Liver (tissue), 9 donors: ENCODE measurements around the gene FUS. TPM values are rescaled to one million over a fixed set of nuclear protein-coding genes. Genes with fewer than 3 reads are reported as not detected.
A peak's percentile ranks its signal among the peaks of the same experiment; 100 is the strongest.
"Not testable (repeated sequence)": the region's sequence is repeated elsewhere in the genome, so short reads cannot be mapped to it uniquely, and the experiment has no call there.

Experiments
- DNase-seq: peaks from one replicate; pipeline ENCODE4 v3.0.0-alpha.2; 2017; ENCODE audit warnings: low spot score
- H3K27ac ChIP-seq, 2 donors: one replicate each; pipeline ENCODE4 v1.7.0; 2013; ENCODE audit warnings: inconsistent platforms in 2 of 2, low read length in 2 of 2, control low read depth in 1 of 2, low read depth in 1 of 2, mild to moderate bottlenecking in 1 of 2
- H3K27me3 ChIP-seq, 4 donors: one replicate each; pipeline versions ENCODE4 v1.6.1 to v1.7.0; 2013; ENCODE audit warnings: low read length in 3 of 4, inconsistent platforms in 1 of 4, mild to moderate bottlenecking in 1 of 4, moderate library complexity in 1 of 4; ENCODE audit not compliant: control insufficient read depth in 4 of 4, insufficient read depth in 4 of 4
- H3K36me3 ChIP-seq, 4 donors: one replicate each; pipeline versions ENCODE4 v1.6.1 to v1.7.0; 2013; ENCODE audit warnings: low read length in 3 of 4, mild to moderate bottlenecking in 3 of 4, low read depth in 1 of 4, moderate library complexity in 1 of 4; ENCODE audit not compliant: control insufficient read depth in 4 of 4, insufficient read depth in 3 of 4
- H3K4me1 ChIP-seq, 4 donors: one replicate each; pipeline versions ENCODE4 v1.6.1 to v1.7.0; 2013; ENCODE audit warnings: low read length in 3 of 4, mild to moderate bottlenecking in 3 of 4, moderate library complexity in 1 of 4; ENCODE audit not compliant: control insufficient read depth in 4 of 4, insufficient read depth in 4 of 4
- H3K4me3 ChIP-seq, 3 donors: one replicate each; pipeline versions ENCODE4 v1.6.1 to v1.7.0; 2013; ENCODE audit warnings: low read length in 3 of 3, control low read depth in 1 of 3, low read depth in 1 of 3, mild to moderate bottlenecking in 1 of 3
- H3K9ac ChIP-seq, 2 donors: one replicate each; pipeline ENCODE4 v1.7.0; 2013; ENCODE audit warnings: low read length in 2 of 2, mild to moderate bottlenecking in 2 of 2, moderate library complexity in 2 of 2, control low read depth in 1 of 2, low read depth in 1 of 2
- H3K9me3 ChIP-seq, 4 donors: one replicate each; pipeline versions ENCODE4 v1.6.1 to v1.7.0; 2013; ENCODE audit warnings: low read length in 3 of 4; ENCODE audit not compliant: control insufficient read depth in 4 of 4
- ATF3 ChIP-seq: IDR thresholded peaks from 2 replicates; pipeline ENCODE4 v1.6.1; 2016; ENCODE audit warnings: antibody characterized with exemption
- EGR1 ChIP-seq, 2 donors: IDR thresholded peaks; 2 replicates each; pipeline ENCODE4 v1.6.1; 2016 to 2018; ENCODE audit warnings: antibody characterized with exemption in 2 of 2, low read depth in 2 of 2
- FOXA1 ChIP-seq: IDR thresholded peaks from 2 replicates; pipeline ENCODE4 v1.6.1; 2016; ENCODE audit warnings: antibody characterized with exemption
- FOXA2 ChIP-seq: IDR thresholded peaks from 2 replicates; pipeline ENCODE4 v1.6.1; 2016; ENCODE audit warnings: antibody characterized with exemption
- GABPA ChIP-seq, 2 donors: IDR thresholded peaks in 1 of 2; conservative IDR thresholded peaks in 1 of 2; 2 replicates each; pipeline ENCODE4 v1.6.1; 2016; ENCODE audit warnings: antibody characterized with exemption in 2 of 2, mild to moderate bottlenecking in 1 of 2, moderate library complexity in 1 of 2
- HNF4A ChIP-seq, 2 donors: conservative IDR thresholded peaks; 2 replicates each; pipeline ENCODE4 v1.6.1; 2016; ENCODE audit warnings: antibody characterized with exemption in 2 of 2, mild to moderate bottlenecking in 2 of 2
- HNF4G ChIP-seq: IDR thresholded peaks from 2 replicates; pipeline ENCODE4 v1.6.1; 2016; ENCODE audit warnings: antibody characterized with exemption
- JUND ChIP-seq, 2 donors: IDR thresholded peaks; 2 replicates each; pipeline ENCODE4 v1.6.1; 2016; ENCODE audit warnings: antibody characterized with exemption in 2 of 2
- NR2F2 ChIP-seq: IDR thresholded peaks from 2 replicates; pipeline ENCODE4 v1.6.1; 2016; ENCODE audit warnings: antibody characterized with exemption
- RAD21 ChIP-seq, 2 donors: IDR thresholded peaks; 2 replicates each; pipeline ENCODE4 v1.6.1; 2016; ENCODE audit warnings: antibody characterized with exemption in 2 of 2, mild to moderate bottlenecking in 2 of 2
- REST ChIP-seq: IDR thresholded peaks from 2 replicates; pipeline ENCODE4 v1.6.1; 2016; ENCODE audit warnings: antibody characterized with exemption, mild to moderate bottlenecking
- RXRA ChIP-seq, 2 donors: IDR thresholded peaks; 2 replicates each; pipeline ENCODE4 v1.6.1; 2017 to 2018; ENCODE audit warnings: antibody characterized with exemption in 2 of 2, mild to moderate bottlenecking in 1 of 2
- SP1 ChIP-seq: IDR thresholded peaks from 2 replicates; pipeline ENCODE4 v1.6.1; 2018; ENCODE audit warnings: antibody characterized with exemption, mild to moderate bottlenecking
- TAF1 ChIP-seq: conservative IDR thresholded peaks from 2 replicates; pipeline ENCODE4 v1.6.1; 2016; ENCODE audit warnings: antibody characterized with exemption, mild to moderate bottlenecking
- YY1 ChIP-seq: IDR thresholded peaks from 2 replicates; pipeline ENCODE4 v1.6.1; 2016; ENCODE audit warnings: antibody characterized with exemption, mild to moderate bottlenecking
- ZBTB33 ChIP-seq: IDR thresholded peaks from 2 replicates; pipeline ENCODE4 v1.6.1; 2016; ENCODE audit warnings: antibody characterized with exemption
- WGBS: extraction: QIAGEN DNeasy Blood & Tissue Kit; methylation state at CpG from one replicate; pipeline ENCODE4 v1.1.7; 2013; 5-methylcytosine and 5-hydroxymethylcytosine counted together
- polyA plus RNA-seq, 2 donors: library from polyadenylated mRNA; stranded (reverse) in 1 of 2; unstranded in 1 of 2; fragments of 200-250 nt in 1 of 2; fragments of >200 nt in 1 of 2; fragmentation: Nextera tagmentation in 1 of 2; extraction: Ambion mirVana in 1 of 2; gene quantifications; one replicate each; pipeline versions ENCODE4 v1.2.1 to v1.2.3, GENCODE V29; 2013 to 2015
- total RNA-seq, 2 donors: library from RNA; depleted of rRNA; stranded (reverse); fragments of >200 nt; gene quantifications; one replicate each; pipeline ENCODE4 v1.2.3, GENCODE V29; 2014
- TF ChIP-seq, protein P1 (sequence below): IDR thresholded peaks from 2 replicates; pipeline ENCODE4 v1.6.1; 2016; ENCODE audit warnings: antibody characterized with exemption
- donor health status: healthy.
- donor health status: healthy.
- donor health status: healthy.
- donor health status: healthy.
- donor health status: healthy.

Gene FUS
- total and polyA plus RNA-seq, 4 donors = 7.5 to 51.5 (median 39.3) TPM

- WGBS = 64% methylated on average over 22 of the region's 22 CpGs
- no peak for TF ChIP-seq REST
- no peak for TF ChIP-seq ZBTB33
- no peak for TF ChIP-seq HNF4G
- TF ChIP-seq RAD21 (IDR thresholded peaks at IDR 0.05) = no peak
- no peak for TF ChIP-seq RXRA (IDR thresholded peaks at IDR 0.05)
- no peak for TF ChIP-seq TAF1
- no peak for TF ChIP-seq GABPA (IDR thresholded peaks at IDR 0.05 in 1 of 2, conservative IDR thresholded peaks at IDR 0.05 in 1 of 2)
- TF ChIP-seq EGR1 (IDR thresholded peaks at IDR 0.05; ENCODE audit: low read depth in 2 of 2) = no peak
- TF ChIP-seq FOXA2 = no peak
- TF ChIP-seq NR2F2 = no peak
- TF ChIP-seq SP1 = no peak
- TF ChIP-seq JUND (IDR thresholded peaks at IDR 0.05) = no peak
- TF ChIP-seq YY1 = no peak
- TF ChIP-seq HNF4A (conservative IDR thresholded peaks at IDR 0.05) = no peak
- TF ChIP-seq, protein P1, sequence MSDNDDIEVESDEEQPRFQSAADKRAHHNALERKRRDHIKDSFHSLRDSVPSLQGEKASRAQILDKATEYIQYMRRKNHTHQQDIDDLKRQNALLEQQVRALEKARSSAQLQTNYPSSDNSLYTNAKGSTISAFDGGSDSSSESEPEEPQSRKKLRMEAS = no peak
- TF ChIP-seq ATF3 = no peak
- TF ChIP-seq FOXA1 = no peak
- no peaks in the 10 kb centered on the region for H3K9me3 ChIP-seq
- no peak for DNase-seq
- no peaks in the 10 kb centered on the region for H3K27me3 ChIP-seq
- H3K4me3 ChIP-seq = peak overlapping the region in 1 of 3 donors; percentile 62
- peaks cover 14 to 26% (median 20%) of the 10 kb centered on the region in 4 donors for H3K4me1 ChIP-seq
- H3K9ac ChIP-seq = peak overlapping the region in 1 of 2 donors; percentile 32
- H3K27ac ChIP-seq = peak overlapping the region in 1 of 2 donors; percentile 81
- no peaks in the 10 kb centered on the region for H3K36me3 ChIP-seq
Observed at GRCh38 chr16:31143011-31143693, 36.8 kb upstream of the FUS start.

GRCh38 chr16:31143694-31144148, 36.2 kb upstream of the FUS start:
- Histone ChIP-seq H3K27me3 (no peaks in the 10 kb centered on the region), H3K27ac (no peak overlapping the region), H3K9ac (no peak overlapping the region), H3K4me1 (peaks cover 14 to 28% (median 22%) of the 10 kb centered on the region in 4 donors), H3K4me3 (no peak overlapping the region), H3K9me3 (no peaks in the 10 kb centered on the region), H3K36me3 (no peaks in the 10 kb centered on the region)
- WGBS = 96% methylated on average over 8 of the region's 8 CpGs
- DNase-seq = no peak
- TF ChIP-seq RXRA (IDR thresholded peaks at IDR 0.05) = no peak

DNA sequence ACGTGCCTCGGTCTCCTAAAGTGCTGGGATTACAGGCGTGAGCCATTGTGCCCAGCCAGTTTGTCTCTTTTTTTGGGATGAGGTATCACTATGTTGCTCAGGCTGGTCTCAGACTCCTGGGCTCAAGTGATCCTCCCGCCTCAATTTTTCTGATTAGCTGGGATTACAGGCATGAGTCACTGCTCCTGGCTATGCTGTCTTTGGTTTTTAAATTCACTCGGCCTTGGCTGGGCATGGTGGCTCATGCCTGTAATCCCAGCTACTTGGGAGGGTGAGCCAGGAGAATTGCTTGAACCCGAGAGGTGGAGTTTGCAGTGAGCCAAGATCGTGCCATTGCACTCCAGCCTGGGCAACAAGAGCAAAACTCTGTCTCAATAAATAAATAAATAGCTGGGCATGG, 35.5 kb upstream of the FUS start:
- not testable (repeated sequence) for H3K9ac ChIP-seq, H3K4me3 ChIP-seq, DNase-seq, H3K36me3 ChIP-seq, H3K27me3 ChIP-seq, H3K27ac ChIP-seq, H3K9me3 ChIP-seq
- whole genome bisulfite sequencing = 92% methylated on average over 7 of the region's 7 CpGs
- peaks cover 14 to 28% (median 22%) of the 10 kb centered on the region in 4 donors for H3K4me1 ChIP-seq
